Nephron progenitor cell (in vitro differentiated cells): Measurements from ENCODE around the gene RABGAP1.

Experiments used
- DNase-seq: peaks from one replicate; pipeline ENCODE4 v3.0.0; 2021
- H3K27ac Mint-ChIP-seq: 2 replicates; pipeline ENCODE4 v1.8.0; 2021; ENCODE audit warnings: mild to moderate bottlenecking, moderate library complexity, mixed read lengths
- H3K27me3 Mint-ChIP-seq: 2 replicates; pipeline ENCODE4 v1.8.0; 2021; ENCODE audit warnings: mild to moderate bottlenecking, low read depth, mixed read lengths; ENCODE audit not compliant: poor library complexity
- H3K36me3 Mint-ChIP-seq: 2 replicates; pipeline ENCODE4 v1.8.0; 2021; ENCODE audit warnings: low read depth, mixed read lengths
- H3K4me1 Mint-ChIP-seq: 2 replicates; pipeline ENCODE4 v1.8.0; 2021; ENCODE audit warnings: mixed read lengths
- H3K4me3 Mint-ChIP-seq: 2 replicates; pipeline ENCODE4 v1.8.0; 2021; ENCODE audit warnings: mild to moderate bottlenecking, moderate library complexity, mixed read lengths
- H3K9me3 Mint-ChIP-seq: 2 replicates; pipeline ENCODE4 v1.8.0; 2021; ENCODE audit warnings: mild to moderate bottlenecking, moderate library complexity, mixed read lengths
- TF ChIP-seq, protein P1 (sequence below): fragments of 200-600 bp; sonication (generic); IDR thresholded peaks from 2 replicates; pipeline ENCODE4 v1.5.0; 2021; ENCODE audit warnings: antibody characterized with exemption

Gene RABGAP1

DNA sequence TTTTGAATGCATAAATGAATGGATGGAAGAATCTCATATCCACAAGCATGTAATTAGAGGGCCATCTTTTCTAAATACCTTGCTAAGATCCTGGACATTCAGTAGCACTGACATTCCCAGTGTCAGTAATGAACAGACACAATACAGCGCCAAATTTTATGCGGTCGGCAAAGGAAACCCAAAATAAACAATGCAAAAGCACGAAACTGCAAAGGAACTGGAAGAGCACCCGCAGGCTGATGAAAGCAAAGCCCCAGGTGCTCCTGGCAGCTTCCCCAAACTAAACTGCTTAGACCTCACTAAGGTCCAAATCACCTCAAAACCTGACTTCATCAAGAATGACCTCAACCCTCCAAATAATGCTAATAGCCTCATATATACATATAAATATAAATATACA is 194.6 kb downstream of the RABGAP1 start:
- Mint-ChIP-seq H3K36me3 (peaks cover 43% of the 10 kb centered on the region), H3K4me3 (no peak overlapping the region), H3K4me1 (peaks cover 25% of the 10 kb centered on the region), H3K27ac (no peak overlapping the region), H3K9me3 (peaks cover 4% of the 10 kb centered on the region), H3K27me3 (no peaks in the 10 kb centered on the region)
- TF ChIP-seq, protein P1, sequence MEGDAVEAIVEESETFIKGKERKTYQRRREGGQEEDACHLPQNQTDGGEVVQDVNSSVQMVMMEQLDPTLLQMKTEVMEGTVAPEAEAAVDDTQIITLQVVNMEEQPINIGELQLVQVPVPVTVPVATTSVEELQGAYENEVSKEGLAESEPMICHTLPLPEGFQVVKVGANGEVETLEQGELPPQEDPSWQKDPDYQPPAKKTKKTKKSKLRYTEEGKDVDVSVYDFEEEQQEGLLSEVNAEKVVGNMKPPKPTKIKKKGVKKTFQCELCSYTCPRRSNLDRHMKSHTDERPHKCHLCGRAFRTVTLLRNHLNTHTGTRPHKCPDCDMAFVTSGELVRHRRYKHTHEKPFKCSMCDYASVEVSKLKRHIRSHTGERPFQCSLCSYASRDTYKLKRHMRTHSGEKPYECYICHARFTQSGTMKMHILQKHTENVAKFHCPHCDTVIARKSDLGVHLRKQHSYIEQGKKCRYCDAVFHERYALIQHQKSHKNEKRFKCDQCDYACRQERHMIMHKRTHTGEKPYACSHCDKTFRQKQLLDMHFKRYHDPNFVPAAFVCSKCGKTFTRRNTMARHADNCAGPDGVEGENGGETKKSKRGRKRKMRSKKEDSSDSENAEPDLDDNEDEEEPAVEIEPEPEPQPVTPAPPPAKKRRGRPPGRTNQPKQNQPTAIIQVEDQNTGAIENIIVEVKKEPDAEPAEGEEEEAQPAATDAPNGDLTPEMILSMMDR = no peak
- no peak for DNase-seq

GRCh38 chr9:123138163-123138562 is 197.3 kb downstream of the RABGAP1 start:
- Mint-ChIP-seq H3K36me3 (peaks cover 47% of the 10 kb centered on the region), H3K9me3 (peaks cover 4% of the 10 kb centered on the region), H3K27me3 (no peaks in the 10 kb centered on the region), H3K4me1 (peaks cover 48% of the 10 kb centered on the region), H3K27ac (peak overlapping the region; percentile 12), H3K4me3 (peak overlapping the region; percentile 1)
- TF ChIP-seq, protein P1 = no peak
- DNase-seq = no peak

DNA sequence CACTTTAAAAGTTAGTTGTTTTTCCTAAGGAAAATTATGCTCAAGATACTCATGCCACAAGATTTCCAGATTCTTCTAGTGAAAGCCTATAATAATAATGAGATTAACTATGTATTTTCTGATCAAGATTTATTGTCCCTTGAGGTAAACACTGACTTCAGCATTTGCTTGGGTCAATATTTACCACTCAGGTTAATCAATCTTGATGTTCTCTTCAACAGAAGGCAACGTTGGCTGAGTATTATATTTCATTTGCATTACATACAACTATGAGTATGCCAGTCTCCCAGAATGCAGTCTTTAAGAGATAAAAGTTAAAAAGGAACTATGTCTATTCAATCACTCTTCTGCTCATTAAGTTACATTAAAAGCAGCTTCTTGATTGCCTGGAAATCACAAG is 208.2 kb downstream of the RABGAP1 start:
- H3K4me3 Mint-ChIP-seq = no peak overlapping the region
- H3K27ac Mint-ChIP-seq = no peak overlapping the region

DNA sequence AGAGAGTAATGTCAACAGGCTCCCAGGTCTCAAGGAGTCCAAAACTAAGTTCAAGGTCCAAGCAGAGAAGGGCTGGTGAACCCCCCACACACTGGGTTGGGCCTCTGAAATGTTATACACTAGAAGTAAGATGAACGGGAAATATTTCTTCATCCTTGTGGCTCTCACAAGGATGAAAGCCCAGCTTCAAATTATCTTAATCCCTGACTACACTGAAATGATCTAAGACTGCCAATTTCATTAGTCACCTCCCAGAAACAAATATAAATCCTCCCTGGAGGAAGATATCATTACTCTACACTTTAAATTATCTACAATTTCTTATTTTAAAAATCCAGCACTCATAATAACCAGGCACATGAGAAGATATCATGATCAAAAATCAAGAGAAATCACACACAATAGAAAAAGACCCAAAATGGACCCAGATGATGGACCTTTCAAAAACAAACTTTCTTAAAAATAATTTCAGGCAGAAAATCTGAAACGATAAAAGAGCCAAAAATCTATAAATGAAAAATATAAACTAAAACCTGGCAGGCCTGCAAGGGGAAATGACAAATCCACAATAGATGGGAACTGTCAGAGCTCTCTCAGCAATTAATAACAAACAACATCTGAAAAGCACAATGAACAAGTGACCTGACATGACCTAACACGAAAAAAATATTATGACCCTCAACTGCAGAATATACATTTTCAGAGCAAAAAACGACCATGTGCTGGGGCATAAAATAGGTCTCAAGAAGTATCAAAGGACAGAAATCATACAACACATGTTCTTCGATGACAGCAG is 210.1 kb downstream of the RABGAP1 start:
- Mint-ChIP-seq H3K27me3 (no peaks in the 10 kb centered on the region), H3K4me3 (no peak overlapping the region), H3K36me3 (peaks cover 45% of the 10 kb centered on the region), H3K27ac (no peak overlapping the region), H3K9me3 (peaks cover 13% of the 10 kb centered on the region), H3K4me1 (peaks cover 18% of the 10 kb centered on the region)
- TF ChIP-seq, protein P1 = no peak
- no peak for DNase-seq

More for the DNA sequence above, 208.2 kb downstream of the RABGAP1 start:
- Mint-ChIP-seq H3K4me1 (peaks cover 32% of the 10 kb centered on the region), H3K27me3 (no peaks in the 10 kb centered on the region), H3K36me3 (peaks cover 58% of the 10 kb centered on the region), H3K9me3 (peaks cover 13% of the 10 kb centered on the region)
- no peak for DNase-seq
- TF ChIP-seq, protein P1 = no peak
